Upper lobe of right lung (tissue), 1 donor: Measurements from ENCODE around the gene PRMT2. TPM values are rescaled to one million over a fixed set of nuclear protein-coding genes. Genes with fewer than 3 reads are reported as not detected.

ENCODE experiments used
- ATAC-seq: fragments of 200-7000 bp; cut with Tn5 transposase; one replicate; pipeline ENCODE4 v1.9.1; 2020; ENCODE audit warnings: mild to moderate bottlenecking, moderate library complexity
- DNase-seq: peaks from one replicate; pipeline ENCODE4 v3.0.0-alpha.2; 2020
- H3K27ac ChIP-seq: fragments of 200-600 bp; one replicate; pipeline ENCODE4 v1.8.0; 2022
- H3K27me3 ChIP-seq: fragments of 200-600 bp; one replicate; pipeline ENCODE4 v1.8.0; 2022; ENCODE audit warnings: mild to moderate bottlenecking
- H3K36me3 ChIP-seq: fragments of 200-600 bp; one replicate; pipeline ENCODE4 v1.8.0; 2022
- H3K4me1 ChIP-seq: fragments of 200-600 bp; one replicate; pipeline ENCODE4 v1.8.0; 2022
- H3K4me3 ChIP-seq: fragments of 200-600 bp; one replicate; pipeline ENCODE4 v1.8.0; 2022; ENCODE audit warnings: mild to moderate bottlenecking
- H3K9me3 ChIP-seq: fragments of 200-600 bp; one replicate; pipeline ENCODE4 v1.8.0; 2022
- intact Hi-C: fragments of 100-400 bp; cut with DNase I; formaldehyde crosslinking; loops from one replicate; pipeline ENCODE4 v1.11.0; 2022
- total RNA-seq: library from RNA; stranded (reverse); fragmentation: NEBNext Ultra II Directional; extraction: Animal tissue kit (Norgen Biotek cat#: 25700); gene quantifications from one replicate; pipeline ENCODE4 v1.2.1, GENCODE V29; 2021
- TF ChIP-seq, protein P1 (sequence below): fragments of 200-600 bp; IDR thresholded peaks from one replicate; pipeline ENCODE4 v1.8.0; 2022; ENCODE audit warnings: antibody characterized with exemption
- donor health status: DM: no; HTN: yes; CAD: no; lungs with severe emphysema.

Gene PRMT2
- total RNA-seq, 1 donor from 2014 or later = 114 TPM

DNA sequence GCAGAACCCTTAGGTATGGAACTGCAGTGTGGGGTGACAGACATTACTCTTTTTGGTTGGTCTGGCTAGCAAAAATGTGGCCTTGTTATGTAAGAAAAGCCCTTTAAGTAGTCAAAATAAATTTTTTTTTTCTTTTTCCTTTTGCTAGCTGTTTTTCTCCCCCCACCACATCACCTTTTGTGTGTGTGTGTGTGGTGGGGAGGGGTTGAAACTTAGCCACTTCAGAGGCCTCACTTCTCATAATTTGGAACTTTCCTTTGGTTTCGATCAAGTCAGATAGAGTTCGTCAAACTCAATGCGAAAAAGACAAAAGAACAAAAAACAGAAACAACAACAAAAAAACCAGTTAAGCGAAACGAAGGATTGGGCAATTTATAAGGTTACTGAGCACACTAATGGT is 1.9 kb upstream of the PRMT2 start:
- H3K27ac ChIP-seq = no peak overlapping the region
- TF ChIP-seq, protein P1, sequence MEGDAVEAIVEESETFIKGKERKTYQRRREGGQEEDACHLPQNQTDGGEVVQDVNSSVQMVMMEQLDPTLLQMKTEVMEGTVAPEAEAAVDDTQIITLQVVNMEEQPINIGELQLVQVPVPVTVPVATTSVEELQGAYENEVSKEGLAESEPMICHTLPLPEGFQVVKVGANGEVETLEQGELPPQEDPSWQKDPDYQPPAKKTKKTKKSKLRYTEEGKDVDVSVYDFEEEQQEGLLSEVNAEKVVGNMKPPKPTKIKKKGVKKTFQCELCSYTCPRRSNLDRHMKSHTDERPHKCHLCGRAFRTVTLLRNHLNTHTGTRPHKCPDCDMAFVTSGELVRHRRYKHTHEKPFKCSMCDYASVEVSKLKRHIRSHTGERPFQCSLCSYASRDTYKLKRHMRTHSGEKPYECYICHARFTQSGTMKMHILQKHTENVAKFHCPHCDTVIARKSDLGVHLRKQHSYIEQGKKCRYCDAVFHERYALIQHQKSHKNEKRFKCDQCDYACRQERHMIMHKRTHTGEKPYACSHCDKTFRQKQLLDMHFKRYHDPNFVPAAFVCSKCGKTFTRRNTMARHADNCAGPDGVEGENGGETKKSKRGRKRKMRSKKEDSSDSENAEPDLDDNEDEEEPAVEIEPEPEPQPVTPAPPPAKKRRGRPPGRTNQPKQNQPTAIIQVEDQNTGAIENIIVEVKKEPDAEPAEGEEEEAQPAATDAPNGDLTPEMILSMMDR = no peak
- H3K4me3 ChIP-seq = no peak overlapping the region
- no peak for DNase-seq
- peaks cover 24% of the 10 kb centered on the region for H3K4me1 ChIP-seq
- H3K36me3 ChIP-seq = peaks cover 11% of the 10 kb centered on the region
- intact Hi-C loops = no loop called here
- no peaks in the 10 kb centered on the region for H3K9me3 ChIP-seq
- no peak for ATAC-seq
- no peaks in the 10 kb centered on the region for H3K27me3 ChIP-seq

DNA sequence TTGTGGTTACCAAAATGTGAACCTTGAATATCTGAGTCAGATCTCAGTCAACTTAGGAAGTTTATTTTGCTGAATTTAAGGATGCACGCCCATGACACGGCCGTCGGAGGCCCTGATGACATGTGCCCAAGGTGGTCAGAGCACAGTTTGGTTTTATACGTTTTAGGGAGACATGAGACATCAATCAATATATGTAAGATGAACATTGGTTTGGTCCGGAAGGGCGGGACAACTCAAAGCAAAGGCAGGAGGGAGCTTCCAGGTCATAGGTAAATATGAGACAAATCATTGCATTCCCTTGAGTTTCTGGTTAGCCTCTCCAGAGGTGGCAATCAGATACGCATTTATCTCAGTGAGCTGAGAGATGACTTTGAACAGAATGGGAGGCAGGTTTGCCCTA is 1.0 kb upstream of the PRMT2 start:
- Histone ChIP-seq H3K4me1 (peaks cover 32% of the 10 kb centered on the region), H3K27ac (peak overlapping the region; percentile 99), H3K27me3 (no peaks in the 10 kb centered on the region), H3K36me3 (peaks cover 11% of the 10 kb centered on the region), H3K4me3 (peak overlapping the region; percentile 96), H3K9me3 (no peaks in the 10 kb centered on the region)
- intact Hi-C loops = no loop called here
- TF ChIP-seq, protein P1 = no peak
- ATAC-seq (no peak), DNase-seq (peak; percentile 53)

DNA sequence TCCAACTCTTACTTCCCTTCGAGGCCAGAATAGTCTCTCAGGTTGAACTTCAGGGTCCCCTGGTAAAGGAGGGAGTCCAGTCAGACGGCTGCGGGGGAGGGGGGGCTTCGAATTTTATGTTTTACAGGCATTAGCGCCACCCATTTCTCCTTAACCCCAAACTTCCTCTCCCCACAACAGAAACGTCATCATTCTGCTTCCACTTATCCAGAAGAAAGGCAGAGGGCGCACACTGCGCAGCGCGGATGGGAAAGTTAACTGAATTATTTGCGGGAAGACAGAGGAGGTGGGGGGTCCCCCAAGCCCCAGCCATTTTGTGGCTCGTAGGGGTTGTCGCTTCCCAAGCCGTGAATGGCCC is 529 bp upstream of the PRMT2 start:
- peaks cover 38% of the 10 kb centered on the region for H3K4me1 ChIP-seq
- DNase-seq (no peak), ATAC-seq (peak; percentile 60)
- H3K36me3 ChIP-seq = peaks cover 11% of the 10 kb centered on the region
- peak overlapping the region; percentile 99 for H3K27ac ChIP-seq
- H3K4me3 ChIP-seq = peak overlapping the region; percentile 96
- intact Hi-C loops = no loop called here
- TF ChIP-seq, protein P1 = peak; percentile 29
- H3K9me3 ChIP-seq = no peaks in the 10 kb centered on the region
- no peaks in the 10 kb centered on the region for H3K27me3 ChIP-seq

DNA sequence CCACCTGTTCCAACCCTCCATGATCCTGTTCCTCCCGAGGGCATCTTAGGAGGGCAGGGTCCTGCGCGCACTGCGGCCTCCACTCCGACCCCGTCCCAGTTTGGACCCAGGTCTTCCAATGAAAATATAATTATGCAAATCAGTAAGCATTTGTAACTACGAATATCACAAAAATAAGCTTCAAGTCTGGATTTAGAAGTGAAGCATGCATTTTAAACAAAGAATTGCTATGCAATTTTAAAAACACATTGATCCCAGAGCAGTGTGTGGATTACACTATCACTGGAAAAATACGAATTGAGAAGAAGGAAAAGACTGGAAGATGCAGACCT is 673 bp downstream of the PRMT2 start:
- H3K4me3 ChIP-seq = peak overlapping the region; percentile 96
- peaks cover 41% of the 10 kb centered on the region for H3K4me1 ChIP-seq
- no peak for ATAC-seq
- peaks cover 15% of the 10 kb centered on the region for H3K36me3 ChIP-seq
- H3K27ac ChIP-seq = peak overlapping the region; percentile 37
- no peak for DNase-seq
- no peaks in the 10 kb centered on the region for H3K27me3 ChIP-seq
- H3K9me3 ChIP-seq = no peaks in the 10 kb centered on the region
- TF ChIP-seq, protein P1 = no peak
- intact Hi-C loops = no loop called here

DNA sequence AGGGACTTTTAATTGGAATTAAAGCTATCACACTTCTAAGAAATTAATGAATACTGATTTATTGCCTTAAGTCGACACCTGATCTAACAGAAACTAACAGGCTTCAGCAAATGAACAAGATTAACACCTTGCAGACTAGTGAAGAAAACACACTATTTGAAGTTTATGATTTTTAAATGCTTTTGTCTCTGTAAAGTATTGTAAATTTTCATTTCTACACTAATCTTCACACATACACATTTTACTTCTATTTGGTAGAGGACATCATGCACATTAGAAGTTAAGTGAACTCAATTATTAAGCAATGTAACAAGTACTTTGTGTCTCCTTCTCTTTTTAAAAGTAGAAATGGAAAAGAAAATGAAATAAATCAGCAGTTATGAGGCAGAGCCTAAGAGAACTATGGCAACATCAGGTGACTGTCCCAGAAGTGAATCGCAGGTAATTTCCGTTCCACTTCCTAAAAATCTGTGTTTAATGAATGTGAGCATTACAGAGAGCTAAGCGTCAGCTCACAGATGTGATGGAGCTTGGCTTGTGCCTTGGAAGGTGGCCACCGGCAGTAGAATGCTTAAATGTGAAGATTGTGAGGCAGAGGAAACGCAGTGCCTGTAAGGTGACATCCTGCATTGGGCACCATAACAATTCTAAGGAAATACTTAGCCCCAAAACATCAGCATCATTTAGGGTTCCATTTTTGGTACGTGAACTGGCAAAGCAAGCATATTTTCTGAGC is 1.2 kb downstream of the PRMT2 start:
- Histone ChIP-seq H3K4me1 (peaks cover 41% of the 10 kb centered on the region), H3K27ac (peak overlapping the region; percentile 37)
- no peak for ATAC-seq

More for the DNA sequence above, 1.2 kb downstream of the PRMT2 start:
- TF ChIP-seq, protein P1 = no peak
- Histone ChIP-seq H3K9me3 (no peaks in the 10 kb centered on the region), H3K36me3 (peaks cover 21% of the 10 kb centered on the region), H3K4me3 (peak overlapping the region; percentile 96), H3K27me3 (no peaks in the 10 kb centered on the region)
- no peak for DNase-seq
- intact Hi-C loops = no loop called here
